Type B pancreatic cell (in vitro differentiated cells): ENCODE data around the gene ROR2. TPM values are rescaled to one million over a fixed set of nuclear protein-coding genes. Genes with fewer than 3 reads are reported as not detected.

ENCODE experiments used
- DNase-seq: peaks from one replicate; pipeline ENCODE4 v3.0.0; 2021; ENCODE audit warnings: mixed read lengths; ENCODE audit not compliant: unreplicated experiment; ENCODE audit errors: extremely low spot score
- H3K27ac Mint-ChIP-seq: 2 replicates; pipeline ENCODE4 v1.8.0; 2021; ENCODE audit warnings: mild to moderate bottlenecking, mixed read lengths
- H3K27me3 Mint-ChIP-seq: 2 replicates; pipeline ENCODE4 v1.8.0; 2021; ENCODE audit warnings: mixed read lengths
- H3K36me3 Mint-ChIP-seq: 2 replicates; pipeline ENCODE4 v1.8.0; 2021; ENCODE audit warnings: mixed read lengths
- H3K4me1 Mint-ChIP-seq: one replicate; pipeline ENCODE4 v1.8.0; 2021; ENCODE audit warnings: mixed read lengths; ENCODE audit not compliant: unreplicated experiment
- H3K4me3 Mint-ChIP-seq: 2 replicates; pipeline ENCODE4 v1.8.0; 2021; ENCODE audit warnings: mild to moderate bottlenecking, mixed read lengths
- H3K9me3 Mint-ChIP-seq: 2 replicates; pipeline ENCODE4 v1.8.0; 2021; ENCODE audit warnings: mixed read lengths
- CTCF ChIP-seq: fragments of 200-600 bp; sonication (generic); conservative IDR thresholded peaks from 2 replicates; pipeline ENCODE4 v1.5.0; 2021; ENCODE audit warnings: antibody characterized with exemption, mild to moderate bottlenecking
- total RNA-seq: library from RNA; stranded (reverse); gene quantifications from 2 replicates; pipeline ENCODE4 v1.2.1, GENCODE V29; 2021; ENCODE audit warnings: low replicate concordance

Gene ROR2
- total RNA-seq, 1 donor from 2014 or later: 48.9 TPM

- Mint-ChIP-seq H3K4me3 (no peak overlapping the region), H3K27me3 (no peaks in the 10 kb centered on the region), H3K4me1 (peaks cover 14% of the 10 kb centered on the region), H3K36me3 (peaks cover under 1% of the 10 kb centered on the region), H3K9me3 (no peaks in the 10 kb centered on the region), H3K27ac (no peak overlapping the region)
- no peak for DNase-seq
- no peak for TF ChIP-seq CTCF
These were observed 222.1 kb downstream of the ROR2 start for GRCh38 chr9:91727972-91728371.

GRCh38 chr9:91727316-91727861 lies 222.6 kb downstream of the ROR2 start:
- Mint-ChIP-seq H3K4me3 (no peak overlapping the region), H3K36me3 (peaks cover 3% of the 10 kb centered on the region), H3K9me3 (no peaks in the 10 kb centered on the region), H3K4me1 (peaks cover 14% of the 10 kb centered on the region), H3K27me3 (no peaks in the 10 kb centered on the region), H3K27ac (peak overlapping the region; percentile 16)
- DNase-seq: no peak
- TF ChIP-seq CTCF: peak; percentile 85

GRCh38 chr9:91726406-91727100 lies 223.5 kb downstream of the ROR2 start:
- no peak for TF ChIP-seq CTCF
- Mint-ChIP-seq H3K27me3 (no peaks in the 10 kb centered on the region), H3K36me3 (peaks cover 3% of the 10 kb centered on the region), H3K4me1 (peaks cover 14% of the 10 kb centered on the region), H3K9me3 (no peaks in the 10 kb centered on the region), H3K4me3 (no peak overlapping the region), H3K27ac (no peak overlapping the region)
- DNase-seq: peak; percentile 2

GRCh38 chr9:91725651-91726050 lies 224.4 kb downstream of the ROR2 start:
- peaks cover 14% of the 10 kb centered on the region for H3K4me1 Mint-ChIP-seq
- no peak for TF ChIP-seq CTCF
- H3K36me3 Mint-ChIP-seq: peaks cover 3% of the 10 kb centered on the region
- DNase-seq: no peak
- no peak overlapping the region for H3K27ac Mint-ChIP-seq
- no peaks in the 10 kb centered on the region for H3K9me3 Mint-ChIP-seq
- H3K4me3 Mint-ChIP-seq: no peak overlapping the region
- H3K27me3 Mint-ChIP-seq: no peaks in the 10 kb centered on the region

GRCh38 chr9:91724609-91725505 lies 225.2 kb downstream of the ROR2 start:
- Mint-ChIP-seq H3K4me3 (no peak overlapping the region), H3K27me3 (no peaks in the 10 kb centered on the region), H3K36me3 (peaks cover 3% of the 10 kb centered on the region), H3K4me1 (peaks cover 21% of the 10 kb centered on the region), H3K27ac (no peak overlapping the region), H3K9me3 (no peaks in the 10 kb centered on the region)
- no peak for DNase-seq
- no peak for TF ChIP-seq CTCF
